Measurements from ENCODE around the gene HNF4A.

HNF4A gene

GRCh38 chr20:44480097-44480496 lies 124.6 kb downstream of the HNF4A start:
- no peak overlapping the region for H3K27ac ChIP-seq (ENCODE audit: low read length)
- H3K79me2 ChIP-seq (ENCODE audit: low read length) = peaks cover 16% of the 10 kb centered on the region
- TF ChIP-seq EZH2phosphoT487 (IDR thresholded peaks at IDR 0.05; ENCODE audit: low read depth) = no peak
- no peak for TF ChIP-seq CTCF (IDR thresholded peaks at IDR 0.05; ENCODE audit: low read depth, low read length)
- no peak overlapping the region for H2AFZ ChIP-seq (ENCODE audit: low read depth, low read length)
- H3K4me1 ChIP-seq (ENCODE audit: low read length) = peaks cover 9% of the 10 kb centered on the region
- no peaks in the 10 kb centered on the region for H4K20me1 ChIP-seq (ENCODE audit: insufficient read depth, low read length)
- no peak overlapping the region for H3K4me3 ChIP-seq (ENCODE audit: low read length)
- H3K36me3 ChIP-seq (replicated peaks; ENCODE audit: low read depth, low read length) = peaks cover 19% of the 10 kb centered on the region
- no peak overlapping the region for H3K4me2 ChIP-seq (ENCODE audit: low read length)
- no peaks in the 10 kb centered on the region for H3K9me3 ChIP-seq (ENCODE audit: insufficient read depth, low read length)
- no peak overlapping the region for H3K9ac ChIP-seq (ENCODE audit: low read length)
- no peaks in the 10 kb centered on the region for H3K27me3 ChIP-seq (ENCODE audit: low read depth, low read length)

GRCh38 chr20:44481719-44482416 lies 126.4 kb downstream of the HNF4A start:
- peaks cover 5% of the 10 kb centered on the region for H3K79me2 ChIP-seq (ENCODE audit: low read length)
- H2AFZ ChIP-seq (ENCODE audit: low read depth, low read length) = no peak overlapping the region
- no peaks in the 10 kb centered on the region for H3K27me3 ChIP-seq (ENCODE audit: low read depth, low read length)
- H3K36me3 ChIP-seq (replicated peaks; ENCODE audit: low read depth, low read length) = peaks cover 25% of the 10 kb centered on the region
- H4K20me1 ChIP-seq (ENCODE audit: insufficient read depth, low read length) = no peaks in the 10 kb centered on the region
- no peak overlapping the region for H3K9ac ChIP-seq (ENCODE audit: low read length)
- TF ChIP-seq EZH2phosphoT487 (IDR thresholded peaks at IDR 0.05; ENCODE audit: low read depth) (no peak), CTCF (IDR thresholded peaks at IDR 0.05; ENCODE audit: low read depth, low read length) (no peak)
- no peak overlapping the region for H3K27ac ChIP-seq (ENCODE audit: low read length)
- H3K4me2 ChIP-seq (ENCODE audit: low read length) = no peak overlapping the region
- no peaks in the 10 kb centered on the region for H3K9me3 ChIP-seq (ENCODE audit: insufficient read depth, low read length)
- peaks cover 1% of the 10 kb centered on the region for H3K4me1 ChIP-seq (ENCODE audit: low read length)
- no peak overlapping the region for H3K4me3 ChIP-seq (ENCODE audit: low read length)

- Histone ChIP-seq H3K27me3 (ENCODE audit: low read depth, low read length) (no peaks in the 10 kb centered on the region), H3K36me3 (replicated peaks; ENCODE audit: low read depth, low read length) (peaks cover 25% of the 10 kb centered on the region)
Measured at GRCh38 chr20:44483112-44483511, 127.6 kb downstream of the HNF4A start.

More at GRCh38 chr20:44483112-44483511, 127.6 kb downstream of the HNF4A start:
- Histone ChIP-seq H3K9me3 (ENCODE audit: insufficient read depth, low read length) (no peaks in the 10 kb centered on the region), H3K79me2 (ENCODE audit: low read length) (no peaks in the 10 kb centered on the region), H2AFZ (ENCODE audit: low read depth, low read length) (no peak overlapping the region), H4K20me1 (ENCODE audit: insufficient read depth, low read length) (no peaks in the 10 kb centered on the region), H3K4me2 (ENCODE audit: low read length) (no peak overlapping the region), H3K9ac (ENCODE audit: low read length) (no peak overlapping the region), H3K4me1 (ENCODE audit: low read length) (no peaks in the 10 kb centered on the region), H3K27ac (ENCODE audit: low read length) (no peak overlapping the region), H3K4me3 (ENCODE audit: low read length) (no peak overlapping the region)
- TF ChIP-seq CTCF (IDR thresholded peaks at IDR 0.05; ENCODE audit: low read depth, low read length) = no peak
- no peak for TF ChIP-seq EZH2phosphoT487 (IDR thresholded peaks at IDR 0.05; ENCODE audit: low read depth)
